ENCODE results near the gene NGF. TPM values are rescaled to one million over a fixed set of nuclear protein-coding genes. Genes with fewer than 3 reads are reported as not detected.

The NGF gene
- total and polyA plus RNA-seq, 2 of the 8 experiments (the other 6 are each of a cell fraction or from before 2014, with no cell fraction given) = 1.6 TPM; not detected in 1

- no peak for TF ChIP-seq SIRT6 (IDR thresholded peaks at IDR 0.05; ENCODE audit: low read length)
- no peak for TF ChIP-seq CHD2 (IDR thresholded peaks at IDR 0.05; ENCODE audit: low read length)
Observed at GRCh38 chr1:115240297-115240696, 97.8 kb downstream of the NGF start (continued).

Data from H1 (cell line).